ENCODE data around the gene LYSMD1.
"Not testable (repeated sequence)": the region's sequence is repeated elsewhere in the genome, so short reads cannot be mapped to it uniquely, and the experiment has no call there.

Gene LYSMD1

GRCh38 chr1:151165738-151166504 is at the start of gene LYSMD1, which contains the start of gene SCNM1:
Gene LYSMD1 (minus strand): TSS chr1:151165902. CDS start chr1:151165258, 644 bp downstream.
Gene SCNM1 (plus strand): TSS chr1:151166144. CDS start chr1:151166153, 9 bp downstream.
- peak; percentile 98 for DNase-seq (ENCODE audit: low spot score)

- no peak for DNase-seq (ENCODE audit: low spot score)
Observed at GRCh38 chr1:151213560-151213959, 47.9 kb upstream of the LYSMD1 start.

- DNase-seq (ENCODE audit: low spot score) = no peak
Observed at GRCh38 chr1:151211972-151212705, 46.4 kb upstream of the LYSMD1 start.

GRCh38 chr1:151210830-151211229 is 45.1 kb upstream of the LYSMD1 start:
- DNase-seq (ENCODE audit: low spot score) = no peak

- DNase-seq (ENCODE audit: low spot score) = not testable (repeated sequence)
Observed at GRCh38 chr1:151205381-151205965, 39.8 kb upstream of the LYSMD1 start.

GRCh38 chr1:151199873-151200581 is 34.3 kb upstream of the LYSMD1 start:
- DNase-seq (ENCODE audit: low spot score) = no peak

- DNase-seq (ENCODE audit: low spot score) = peak; percentile 98
Observed at GRCh38 chr1:151198254-151199127, 32.8 kb upstream of the LYSMD1 start, which contains the start of gene PIP5K1A. Gene PIP5K1A (plus strand): TSS chr1:151198552. CDS start chr1:151198997, 445 bp downstream.

GRCh38 chr1:151197863-151198253 is 32.2 kb upstream of the LYSMD1 start:
- no peak for DNase-seq (ENCODE audit: low spot score)

- DNase-seq (ENCODE audit: low spot score) = peak; percentile 84
Observed at GRCh38 chr1:151196292-151196800, 30.6 kb upstream of the LYSMD1 start.

GRCh38 chr1:151194894-151195594 is 29.3 kb upstream of the LYSMD1 start:
- DNase-seq (ENCODE audit: low spot score) = not testable (repeated sequence)

- DNase-seq (ENCODE audit: low spot score) = no peak
Observed at GRCh38 chr1:151193856-151194255, 28.2 kb upstream of the LYSMD1 start.

- no peak for DNase-seq (ENCODE audit: low spot score)
Observed at GRCh38 chr1:151193304-151193703, 27.6 kb upstream of the LYSMD1 start.

GRCh38 chr1:151192047-151192446 is 26.3 kb upstream of the LYSMD1 start:
- no peak for DNase-seq (ENCODE audit: low spot score)

- peak; percentile 92 for DNase-seq (ENCODE audit: low spot score)
Observed at GRCh38 chr1:151189637-151190445, 24.1 kb upstream of the LYSMD1 start, which contains the start of gene VPS72. Gene VPS72 (minus strand): TSS chr1:151190197. CDS start chr1:151190121, 76 bp downstream.

GRCh38 chr1:151188667-151189066 is 23.0 kb upstream of the LYSMD1 start:
- not testable (repeated sequence) for DNase-seq (ENCODE audit: low spot score)

GRCh38 chr1:151187205-151187604 is 21.5 kb upstream of the LYSMD1 start:
- no peak for DNase-seq (ENCODE audit: low spot score)

- no peak for DNase-seq (ENCODE audit: low spot score)
Observed at GRCh38 chr1:151184211-151184610, 18.5 kb upstream of the LYSMD1 start.

- no peak for DNase-seq (ENCODE audit: low spot score)
Observed at GRCh38 chr1:151176514-151177045, 10.9 kb upstream of the LYSMD1 start.

- no peak for DNase-seq (ENCODE audit: low spot score)
Observed at GRCh38 chr1:151175863-151176262, 10.2 kb upstream of the LYSMD1 start, which contains the start of gene TMOD4. Gene TMOD4 (minus strand): TSS chr1:151175981. CDS start chr1:151174875, 1,106 bp downstream.
